HepG2 (cell line): ENCODE results near the gene TYRP1. TPM values are rescaled to one million over a fixed set of nuclear protein-coding genes. Genes with fewer than 3 reads are reported as not detected.

Source experiments
- ATAC-seq: fragments of 200-7000 bp; cut with Tn5 transposase; 3 replicates; pipeline ENCODE4 v1.9.1; 2020; ENCODE audit warnings: mild to moderate bottlenecking, moderate library complexity
- BruUV-seq: library from RNA; stranded (reverse); fragments of 400-500 nt; replicated peaks from 2 replicates; lab custom pipeline; 2021; lab: Mats Ljungman, UMichigan
- CTCF ChIA-PET: fragments of 300-600 bp; formaldehyde crosslinking; extraction: SDS; loops from one replicate; lab custom pipeline; 2021; ENCODE audit warnings: low total read pairs, inconsistent platforms, low intra/inter-chr PET ratio; lab: Yijun Ruan, JAX
- POLR2A ChIA-PET: fragments of 350-600 bp; sonication (Branson Sonifier 250); formaldehyde crosslinking; loops from one replicate; lab custom pipeline; 2020; ENCODE audit warnings: antibody characterized with exemption, inconsistent platforms; lab: Yijun Ruan, JAX
- DNase-seq: peaks from one replicate; pipeline ENCODE4 v3.0.0-alpha.2; 2015; ENCODE audit warnings: low spot score
- FAIRE-seq: peaks from 3 replicates; lab custom pipeline; 2011; peaks lifted over from hg19 to GRCh38; lab: Jason Lieb, UNC
- H2AFZ ChIP-seq: one replicate; pipeline ENCODE4 v1.6.1; 2011; ENCODE audit warnings: low read length, inconsistent platforms
- H3K27ac ChIP-seq: fragments of 300-600 bp; 3 replicates; pipeline ENCODE4 v1.8.0; 2011; ENCODE audit warnings: mixed run types, mild to moderate bottlenecking, mixed read lengths, low read length, inconsistent platforms; ENCODE audit not compliant: insufficient read depth; ENCODE audit errors: extremely low read length
- H3K27me3 ChIP-seq, 2 experiments: fragments of 200-600 bp in 1 of 2; 2 replicates in 1 of 2; 3 replicates in 1 of 2; pipeline versions ENCODE4 v1.6.0 to v1.8.0; 2011; ENCODE audit warnings: low read length in 2 of 2, mild to moderate bottlenecking in 2 of 2, moderate library complexity in 2 of 2, inconsistent platforms in 1 of 2; ENCODE audit not compliant: insufficient read depth in 2 of 2, control insufficient read depth in 1 of 2
- H3K36me3 ChIP-seq, 2 experiments: fragments of 200-600 bp in 1 of 2; replicated peaks in 1 of 2; 2 replicates in 1 of 2; 3 replicates in 1 of 2; pipeline versions ENCODE4 v1.5.1 to v1.8.0; 2011; ENCODE audit warnings: low read length in 2 of 2, inconsistent platforms in 1 of 2; ENCODE audit not compliant: insufficient read depth in 2 of 2, control insufficient read depth in 1 of 2
- H3K4me1 ChIP-seq: 2 replicates; pipeline ENCODE4 v1.5.1; 2012; ENCODE audit warnings: low read length, inconsistent platforms; ENCODE audit not compliant: insufficient read depth
- H3K4me2 ChIP-seq: 2 replicates; pipeline ENCODE4 v1.6.0; 2011; ENCODE audit warnings: low read depth, low read length, inconsistent platforms
- H3K4me3 ChIP-seq, 3 experiments: fragments of 200-600 bp in 1 of 3; sonication (generic), shearing (Covaris generic) in 1 of 3; replicated peaks in 1 of 3; 2 replicates each; pipeline ENCODE4 v1.5.1; 2011 to 2016; ENCODE audit warnings: low read length in 3 of 3, inconsistent platforms in 2 of 3, low read depth in 2 of 3, mild to moderate bottlenecking in 2 of 3, control low read depth in 1 of 3, mixed read lengths in 1 of 3; ENCODE audit not compliant: insufficient read depth in 1 of 3
- H3K79me2 ChIP-seq: one replicate; pipeline ENCODE4 v1.6.1; 2011; ENCODE audit warnings: low read length, inconsistent platforms; ENCODE audit not compliant: insufficient read depth
- H3K9ac ChIP-seq: 2 replicates; pipeline ENCODE4 v1.6.0; 2011; ENCODE audit warnings: mild to moderate bottlenecking, low read depth, low read length, inconsistent platforms; ENCODE audit not compliant: insufficient read depth
- H3K9me3 ChIP-seq: 2 replicates; pipeline ENCODE4 v1.5.1; 2012; ENCODE audit warnings: mild to moderate bottlenecking, low read length
- H4K20me1 ChIP-seq: 2 replicates; pipeline ENCODE4 v1.6.0; 2011; ENCODE audit warnings: inconsistent platforms, mild to moderate bottlenecking, low read length, moderate library complexity; ENCODE audit not compliant: insufficient read depth
- ARID5B ChIP-seq: IDR thresholded peaks from 2 replicates; pipeline ENCODE4 v1.4.0; 2020; ENCODE audit warnings: mild to moderate bottlenecking, missing genetic modification reagents
- BRD4 ChIP-seq: sonication (generic); formaldehyde crosslinking; IDR thresholded peaks from 2 replicates; pipeline ENCODE4 v1.4.0; 2020; ENCODE audit warnings: missing genetic modification reagents
- BRF2 ChIP-seq: sonication (generic); formaldehyde crosslinking; IDR thresholded peaks from 2 replicates; pipeline ENCODE4 v1.8.1; 2022; ENCODE audit warnings: mild to moderate bottlenecking, missing genetic modification reagents
- CENPX ChIP-seq: sonication (generic); formaldehyde crosslinking; IDR thresholded peaks from 2 replicates; pipeline ENCODE4 v1.9.0; 2021; ENCODE audit warnings: mild to moderate bottlenecking, missing genetic modification reagents, moderate library complexity
- EHMT2 ChIP-seq: fragments of 200-600 bp; sonication (generic); IDR thresholded peaks from 2 replicates; pipeline ENCODE4 v1.7.0; 2017; ENCODE audit warnings: antibody characterized with exemption, low read depth, low read length, borderline replicate concordance
- FOXO1 ChIP-seq: sonication (generic); formaldehyde crosslinking; IDR thresholded peaks from 2 replicates; pipeline ENCODE4 v1.4.0; 2020; ENCODE audit warnings: missing genetic modification reagents
- MIXL1 ChIP-seq: IDR thresholded peaks from 2 replicates; pipeline ENCODE4 v1.6.1; 2016
- RFXANK ChIP-seq: IDR thresholded peaks from 2 replicates; pipeline ENCODE4 v1.6.1; 2016
- SP140L ChIP-seq: sonication (generic); formaldehyde crosslinking; IDR thresholded peaks from 2 replicates; pipeline ENCODE4 v1.4.0; 2020; ENCODE audit warnings: missing genetic modification reagents, borderline replicate concordance
- TBL1XR1 ChIP-seq: fragments of 150-350 bp; IDR thresholded peaks from 2 replicates; pipeline ENCODE4 v1.6.1; 2014; ENCODE audit warnings: borderline replicate concordance, low read length; ENCODE audit not compliant: partially characterized antibody
- ZNF205 ChIP-seq: IDR thresholded peaks from 2 replicates; pipeline ENCODE4 v1.6.1; 2018; ENCODE audit warnings: missing biosample characterization, missing genetic modification reagents
- ZNF292 ChIP-seq: sonication (generic); formaldehyde crosslinking; IDR thresholded peaks from 2 replicates; pipeline ENCODE4 v1.8.1; 2022; ENCODE audit warnings: mild to moderate bottlenecking, low read depth, missing genetic modification reagents, borderline replicate concordance
- WGBS: methylation state at CpG from one replicate; pipeline ENCODE4 v1.1.6; 2017; ENCODE audit warnings: low lambda C conversion rate; 5-methylcytosine and 5-hydroxymethylcytosine counted together
- in situ Hi-C: cut with HindIII; loops from 2 replicates; pipeline ENCODE4 v1.10.0; 2017; ENCODE audit warnings: low pct_unique_long_range_greater_than_20kb; ENCODE audit not compliant: extremely low pct_ligation_motif_present
- intact Hi-C: fragments of 100-400 bp; cut with micrococcal nuclease; formaldehyde crosslinking; loops from one replicate; pipeline ENCODE4 v1.10.0; 2022; ENCODE audit not compliant: unreplicated experiment
- polyA plus RNA-seq, 8 experiments: library from polyadenylated mRNA; depleted of rRNA in 3 of 8; stranded (reverse) in 7 of 8; unstranded in 1 of 8; fragments of >200 nt; fragmentation: Illumina TruSeq in 4 of 8; extraction: Trizol in 4 of 8; gene quantifications; 2 replicates each; pipeline versions ENCODE4 v1.2.1 to v1.2.3, GENCODE V29; 2011 to 2016; ENCODE audit warnings: low read depth in 4 of 8, missing spikeins in 1 of 8, mixed read lengths in 1 of 8; ENCODE audit not compliant: insufficient read depth in 1 of 8
- total RNA-seq, 5 experiments: library from RNA; depleted of rRNA; stranded (reverse); fragments of >200 nt; fragmentation: Illumina TruSeq; extraction: Trizol; gene quantifications; 2 replicates each; pipeline ENCODE4 v1.2.3, GENCODE V29; 2016; ENCODE audit warnings: low read depth in 1 of 5

TYRP1 gene
- total and polyA plus RNA-seq, 2 of the 13 experiments (the other 11 are each of a cell fraction or from before 2014, with no cell fraction given) = 0.04 TPM; not detected in 1

GRCh38 chr9:12726795-12727194 lies 33.6 kb downstream of the TYRP1 start:
- no peak for FAIRE-seq
- no peaks in the 10 kb centered on the region for H3K27me3 ChIP-seq
- no peak overlapping the region for H3K27ac ChIP-seq
- no peaks in the 10 kb centered on the region for H3K4me1 ChIP-seq
- WGBS = 8% methylated on average over 2 of the region's 2 CpGs
- ChIA-PET POLR2A (no interaction called here), CTCF (no interaction called here)
- H3K36me3 ChIP-seq = no peaks in the 10 kb centered on the region
- BruUV-seq = no TSS peak
- no peaks in the 10 kb centered on the region for H3K9me3 ChIP-seq
- H3K4me3 ChIP-seq = no peak overlapping the region
- no peak for DNase-seq
- H2AFZ ChIP-seq = no peak overlapping the region
- no peak overlapping the region for H3K9ac ChIP-seq
- no peaks in the 10 kb centered on the region for H3K79me2 ChIP-seq
- no peaks in the 10 kb centered on the region for H4K20me1 ChIP-seq
- no peak for ATAC-seq
- no peak overlapping the region for H3K4me2 ChIP-seq
- TF ChIP-seq MIXL1 (no peak), SP140L (no peak)
- intact Hi-C loops (no loop called here), in situ Hi-C loops (loop anchor here (10.0 kb wide), 1 partner anchor 48 kb away; the partner anchor contains the start of gene LURAP1L)

GRCh38 chr9:12730198-12730597 lies 37.0 kb downstream of the TYRP1 start:
- no peaks in the 10 kb centered on the region for H3K79me2 ChIP-seq
- no peaks in the 10 kb centered on the region for H3K27me3 ChIP-seq
- no peaks in the 10 kb centered on the region for H4K20me1 ChIP-seq
- ATAC-seq (no peak), FAIRE-seq (no peak), DNase-seq (no peak)
- intact Hi-C loops (no loop called here), in situ Hi-C loops (no loop called here)
- H2AFZ ChIP-seq = no peak overlapping the region
- BruUV-seq = no TSS peak
- WGBS = 6% methylated on average over 1 of the region's 1 CpG
- no peaks in the 10 kb centered on the region for H3K4me1 ChIP-seq
- H3K9ac ChIP-seq = no peak overlapping the region
- ChIA-PET POLR2A (no interaction called here), CTCF (no interaction called here)
- no peak overlapping the region for H3K27ac ChIP-seq
- H3K36me3 ChIP-seq = no peaks in the 10 kb centered on the region
- H3K9me3 ChIP-seq = 0 out of 2 replicates have a peak, but pooled peaks cover 7% of the 10 kb centered on the region
- no peak overlapping the region for H3K4me2 ChIP-seq
- H3K4me3 ChIP-seq = no peak overlapping the region
- TF ChIP-seq BRD4 (CRISPR knock-in tag) (no peak), TBL1XR1 (no peak), ZNF205 (CRISPR knock-in tag) (no peak), FOXO1 (CRISPR knock-in tag) (no peak), ZNF292 (CRISPR knock-in tag) (no peak), EHMT2 (no peak), BRF2 (no peak), ARID5B (CRISPR knock-in tag) (no peak), RFXANK (CRISPR knock-in tag) (no peak), CENPX (CRISPR knock-in tag) (no peak)
